CD14-positive monocyte (primary cell): ENCODE results near the gene SMAD9. TPM values are rescaled to one million over a fixed set of nuclear protein-coding genes. Genes with fewer than 3 reads are reported as not detected.
A peak's percentile ranks its signal among the peaks of the same experiment; 100 is the strongest.

ENCODE experiments used
- DNase-seq, 3 donors: peaks; one replicate each; pipeline ENCODE4 v3.0.0-alpha.2; 2011 to 2022
- H2AFZ ChIP-seq: 2 replicates; pipeline ENCODE4 v1.6.0; 2012; ENCODE audit warnings: mild to moderate bottlenecking, low read depth, low read length, inconsistent platforms; ENCODE audit not compliant: insufficient read depth, poor library complexity, severe bottlenecking
- H3K27ac ChIP-seq, 2 donors: 1 replicate in 1 of 2; 2 replicates in 1 of 2; pipeline ENCODE4 v1.5.1; 2012 to 2013; ENCODE audit warnings: low read length in 2 of 2, control low read depth in 1 of 2, inconsistent platforms in 1 of 2, low read depth in 1 of 2, mild to moderate bottlenecking in 1 of 2
- H3K27me3 ChIP-seq, 2 donors: one replicate each; pipeline versions ENCODE4 v1.6.0 to v1.6.1; 2011 to 2013; ENCODE audit warnings: low read length in 2 of 2; ENCODE audit not compliant: control insufficient read depth in 2 of 2, insufficient read depth in 2 of 2
- H3K36me3 ChIP-seq, 2 donors: replicated peaks in 1 of 2; 1 replicate in 1 of 2; 2 replicates in 1 of 2; pipeline versions ENCODE4 v1.5.1 to v1.6.1; 2012 to 2013; ENCODE audit warnings: low read length in 2 of 2, control low read depth in 1 of 2, inconsistent platforms in 1 of 2, mild to moderate bottlenecking in 1 of 2; ENCODE audit not compliant: insufficient read depth in 2 of 2, control insufficient read depth in 1 of 2
- H3K4me1 ChIP-seq, 2 donors: 1 replicate in 1 of 2; 2 replicates in 1 of 2; pipeline versions ENCODE4 v1.5.1 to v1.6.1; 2012 to 2013; ENCODE audit warnings: low read length in 2 of 2, control low read depth in 1 of 2, inconsistent platforms in 1 of 2, mild to moderate bottlenecking in 1 of 2, moderate library complexity in 1 of 2; ENCODE audit not compliant: insufficient read depth in 2 of 2, control insufficient read depth in 1 of 2
- H3K4me2 ChIP-seq: replicated peaks from 2 replicates; pipeline ENCODE3; 2012; ENCODE audit warnings: low read length, moderate library complexity, mild to moderate bottlenecking; ENCODE audit not compliant: poor library complexity, severe bottlenecking; ENCODE audit errors: extremely low read depth
- H3K4me3 ChIP-seq, 3 experiments: fragments of 200-600 bp in 1 of 3; sonication (generic) in 1 of 3; replicated peaks in 1 of 3; 1 replicate in 2 of 3; 2 replicates in 1 of 3; pipeline ENCODE4 v1.5.1; 2011 to 2013; ENCODE audit warnings: low read length in 3 of 3, mild to moderate bottlenecking in 3 of 3, control low read depth in 2 of 3, low read depth in 2 of 3, inconsistent platforms in 1 of 3, moderate library complexity in 1 of 3
- H3K79me2 ChIP-seq: 2 replicates; pipeline ENCODE4 v1.6.0; 2012; ENCODE audit warnings: mild to moderate bottlenecking, control low read depth, inconsistent platforms, low read length, moderate library complexity; ENCODE audit not compliant: insufficient read depth
- H3K9ac ChIP-seq: 2 replicates; pipeline ENCODE4 v1.6.0; 2017; ENCODE audit warnings: low read length, mild to moderate bottlenecking; ENCODE audit not compliant: insufficient read depth, poor library complexity, severe bottlenecking
- H3K9me3 ChIP-seq, 2 donors: replicated peaks in 1 of 2; 1 replicate in 1 of 2; 2 replicates in 1 of 2; pipeline versions ENCODE4 v1.5.1 to v1.6.1; 2012 to 2013; ENCODE audit warnings: low read length in 2 of 2, control low read depth in 1 of 2; ENCODE audit not compliant: control insufficient read depth in 1 of 2, insufficient read depth in 1 of 2
- H4K20me1 ChIP-seq: 2 replicates; pipeline ENCODE4 v1.6.0; 2012; ENCODE audit warnings: mild to moderate bottlenecking, low read length, control low read depth, moderate library complexity; ENCODE audit not compliant: insufficient read depth
- H3K27ac Mint-ChIP-seq, 7 donors: one replicate each; pipeline ENCODE4 v1.8.0; 2020; ENCODE audit warnings: mild to moderate bottlenecking in 7 of 7, mixed read lengths in 7 of 7, moderate library complexity in 6 of 7, inconsistent platforms in 2 of 7
- H3K27me3 Mint-ChIP-seq, 3 donors: one replicate each; pipeline ENCODE4 v1.8.0; 2021 to 2022; ENCODE audit warnings: low read depth in 3 of 3, mild to moderate bottlenecking in 3 of 3, mixed read lengths in 3 of 3, moderate library complexity in 3 of 3, inconsistent platforms in 1 of 3
- H3K36me3 Mint-ChIP-seq, 2 donors: one replicate each; pipeline ENCODE4 v1.8.0; 2020; ENCODE audit warnings: mixed read lengths in 2 of 2, inconsistent platforms in 1 of 2, mild to moderate bottlenecking in 1 of 2
- H3K4me1 Mint-ChIP-seq: one replicate; pipeline ENCODE4 v1.8.0; 2020; ENCODE audit warnings: mild to moderate bottlenecking, mixed read lengths
- H3K4me3 Mint-ChIP-seq, 2 donors: one replicate each; pipeline ENCODE4 v1.8.0; 2020; ENCODE audit warnings: mild to moderate bottlenecking in 2 of 2, mixed read lengths in 2 of 2, moderate library complexity in 1 of 2
- H3K9me3 Mint-ChIP-seq, 7 donors: one replicate each; pipeline ENCODE4 v1.8.0; 2020 to 2022; ENCODE audit warnings: mixed read lengths in 7 of 7, mild to moderate bottlenecking in 6 of 7, moderate library complexity in 6 of 7, inconsistent platforms in 2 of 7
- WGBS: methylation state at CpG from one replicate; pipeline ENCODE4 v1.1.5; 2013; ENCODE audit warnings: missing lambda C conversion rate; ENCODE audit not compliant: insufficient coverage; 5-methylcytosine and 5-hydroxymethylcytosine counted together
- intact Hi-C, 2 donors: fragments of 100-400 bp; cut with micrococcal nuclease; formaldehyde crosslinking; loops; one replicate each; pipeline versions ENCODE4 v1.15.0 to v1.15.1; 2023
- polyA plus RNA-seq, 3 donors: library from polyadenylated mRNA; depleted of rRNA in 1 of 3; unstranded in 2 of 3; stranded (reverse) in 1 of 3; fragments of 300-500 nt in 2 of 3; fragments of >200 nt in 1 of 3; fragmentation: Illumina TruSeq in 2 of 3; gene quantifications; 1 replicate in 2 of 3; 2 replicates in 1 of 3; pipeline ENCODE4 v1.2.3, GENCODE V29; 2012 to 2021
- TF ChIP-seq, protein P1 (sequence below): fragments of 200-600 bp; IDR thresholded peaks from one replicate; pipeline ENCODE4 v1.8.0; 2022; ENCODE audit warnings: antibody characterized with exemption, mild to moderate bottlenecking

Gene SMAD9
- polyA plus RNA-seq, 3 donors: not detected

DNA sequence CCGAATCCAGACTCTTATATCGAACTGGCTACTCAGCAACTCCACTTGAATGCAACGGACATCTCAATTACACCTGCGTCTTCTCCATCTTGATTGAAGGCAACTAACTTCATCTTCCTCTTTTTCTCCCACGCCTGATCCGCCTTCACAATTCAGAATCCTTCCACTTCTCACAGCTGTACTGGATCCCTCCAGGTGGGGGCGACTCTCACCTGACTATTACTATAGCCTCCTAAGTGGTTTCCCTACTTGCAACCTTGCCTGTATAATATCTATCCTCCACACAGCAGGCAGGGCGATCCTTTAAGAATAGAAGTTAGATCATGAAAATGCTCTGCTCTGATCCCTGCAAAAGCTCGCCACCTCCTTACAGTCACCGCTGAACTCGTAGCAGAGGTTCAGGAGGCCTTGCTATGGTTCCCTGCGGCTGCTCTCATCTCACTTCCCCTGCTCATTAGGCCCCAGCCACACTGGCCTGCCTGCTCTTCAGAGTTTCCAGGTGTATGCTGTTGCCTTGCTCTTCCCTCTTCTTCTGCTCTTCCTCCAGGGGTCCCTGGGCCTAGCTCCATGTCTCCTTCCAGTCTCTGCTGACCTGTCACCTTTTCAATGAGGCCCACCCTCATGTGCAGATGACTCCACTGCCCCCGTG, 69.1 kb downstream of the SMAD9 start:
- H2AFZ ChIP-seq: no peak overlapping the region
- no peak overlapping the region for H3K4me3 Mint-ChIP-seq
- H3K27me3 ChIP-seq: no peaks in the 10 kb centered on the region
- H3K9ac ChIP-seq: no peak overlapping the region
- TF ChIP-seq, protein P1, sequence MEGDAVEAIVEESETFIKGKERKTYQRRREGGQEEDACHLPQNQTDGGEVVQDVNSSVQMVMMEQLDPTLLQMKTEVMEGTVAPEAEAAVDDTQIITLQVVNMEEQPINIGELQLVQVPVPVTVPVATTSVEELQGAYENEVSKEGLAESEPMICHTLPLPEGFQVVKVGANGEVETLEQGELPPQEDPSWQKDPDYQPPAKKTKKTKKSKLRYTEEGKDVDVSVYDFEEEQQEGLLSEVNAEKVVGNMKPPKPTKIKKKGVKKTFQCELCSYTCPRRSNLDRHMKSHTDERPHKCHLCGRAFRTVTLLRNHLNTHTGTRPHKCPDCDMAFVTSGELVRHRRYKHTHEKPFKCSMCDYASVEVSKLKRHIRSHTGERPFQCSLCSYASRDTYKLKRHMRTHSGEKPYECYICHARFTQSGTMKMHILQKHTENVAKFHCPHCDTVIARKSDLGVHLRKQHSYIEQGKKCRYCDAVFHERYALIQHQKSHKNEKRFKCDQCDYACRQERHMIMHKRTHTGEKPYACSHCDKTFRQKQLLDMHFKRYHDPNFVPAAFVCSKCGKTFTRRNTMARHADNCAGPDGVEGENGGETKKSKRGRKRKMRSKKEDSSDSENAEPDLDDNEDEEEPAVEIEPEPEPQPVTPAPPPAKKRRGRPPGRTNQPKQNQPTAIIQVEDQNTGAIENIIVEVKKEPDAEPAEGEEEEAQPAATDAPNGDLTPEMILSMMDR: no peak
- peak overlapping the region in 2 of 7 donors; percentile 41 to 69 for H3K27ac Mint-ChIP-seq
- H3K9me3 ChIP-seq: no peaks in the 10 kb centered on the region
- no peaks in the 10 kb centered on the region for H3K36me3 ChIP-seq
- H3K4me3 ChIP-seq: no peak overlapping the region
- no peaks in the 10 kb centered on the region for H3K36me3 Mint-ChIP-seq
- H3K4me1 Mint-ChIP-seq: peaks cover 14% of the 10 kb centered on the region
- H3K9me3 Mint-ChIP-seq: peaks cover 0 to 2% (median 0%) of the 10 kb centered on the region in 7 donors
- no peaks in the 10 kb centered on the region for H3K79me2 ChIP-seq
- WGBS: 86% methylated on average over 11 of the region's 13 CpGs
- no peaks in the 10 kb centered on the region for H4K20me1 ChIP-seq
- H3K27me3 Mint-ChIP-seq: peaks cover 0 to 3% (median 1%) of the 10 kb centered on the region in 3 donors
- no peak for DNase-seq
- H3K27ac ChIP-seq: no peak overlapping the region
- H3K4me2 ChIP-seq: no peak overlapping the region
- intact Hi-C loops: no loop called here
- H3K4me1 ChIP-seq: peaks cover 0 to 2% of the 10 kb centered on the region in 2 donors

DNA sequence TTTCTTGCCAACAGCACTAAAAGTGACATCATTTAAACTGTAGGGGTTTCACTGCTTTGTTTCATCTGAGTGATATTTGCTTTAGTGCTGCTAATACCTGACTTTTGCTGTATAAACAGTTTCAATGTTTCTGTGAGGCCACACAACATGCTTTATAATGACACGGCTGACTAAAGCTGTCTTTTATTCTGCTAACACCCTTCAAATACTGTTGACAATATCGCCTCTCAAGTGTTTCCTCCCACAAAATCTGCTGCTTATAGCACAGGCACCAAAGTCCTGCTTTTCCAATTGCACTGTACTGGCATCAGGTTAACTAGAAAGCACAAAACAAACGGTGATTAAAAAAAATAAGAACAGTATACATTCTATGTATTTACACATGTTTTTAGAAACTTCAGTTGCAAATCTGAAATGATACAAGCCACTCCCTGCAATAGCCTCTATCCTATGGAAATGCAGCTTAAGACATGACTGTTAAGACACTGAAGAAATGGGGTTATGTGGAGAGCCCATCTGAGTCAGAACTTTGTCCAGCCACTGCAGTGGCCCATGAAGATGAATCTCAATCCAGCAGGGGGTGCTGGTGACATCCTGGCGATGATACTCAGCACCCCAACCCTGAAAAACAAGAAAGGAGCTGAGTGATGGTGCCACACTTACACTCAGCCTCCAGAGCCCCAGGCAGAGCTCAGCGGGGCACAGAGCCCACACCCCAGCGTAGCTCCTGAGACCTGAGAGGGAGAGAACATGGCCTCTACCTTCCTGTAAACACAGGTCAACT, 71.6 kb downstream of the SMAD9 start:
- Histone ChIP-seq H3K4me1 (peaks cover 0 to 2% of the 10 kb centered on the region in 2 donors), H3K79me2 (no peaks in the 10 kb centered on the region), H3K9ac (no peak overlapping the region), H3K4me3 (no peak overlapping the region), H4K20me1 (no peaks in the 10 kb centered on the region), H3K9me3 (no peaks in the 10 kb centered on the region), H3K27me3 (no peaks in the 10 kb centered on the region), H3K36me3 (no peaks in the 10 kb centered on the region), H3K4me2 (no peak overlapping the region), H2AFZ (no peak overlapping the region), H3K27ac (no peak overlapping the region)
- intact Hi-C loops: no loop called here
- Mint-ChIP-seq H3K36me3 (peaks cover 4 to 6% of the 10 kb centered on the region in 2 donors), H3K4me1 (peaks cover 14% of the 10 kb centered on the region), H3K27me3 (peaks cover 0 to 3% (median 1%) of the 10 kb centered on the region in 3 donors), H3K4me3 (no peak overlapping the region), H3K27ac (no peak overlapping the region), H3K9me3 (peaks cover 0 to under 1% (median 0%) of the 10 kb centered on the region in 7 donors)
- DNase-seq: no peak
- 89% methylated on average over 2 of the region's 6 CpGs for WGBS
- TF ChIP-seq, protein P1: no peak
